Caco-2 (cell line): ENCODE data around the gene NAALADL2. TPM values are rescaled to one million over a fixed set of nuclear protein-coding genes. Genes with fewer than 3 reads are reported as not detected.

Experiments used
- BruUV-seq: library from RNA; stranded (reverse); fragments of 400-500 nt; replicated peaks from 2 replicates; lab custom pipeline; 2021; lab: Mats Ljungman, UMichigan
- CTCF ChIA-PET: fragments of 300-600 bp; sonication (Branson Sonifier 250); formaldehyde crosslinking; loops from one replicate; lab custom pipeline; 2022; ENCODE audit warnings: antibody characterized with exemption; lab: Charles Lee
- POLR2A ChIA-PET: fragments of 300-600 bp; sonication (Branson Sonifier 250); formaldehyde crosslinking; loops from one replicate; lab custom pipeline; 2022; ENCODE audit warnings: antibody characterized with exemption; lab: Charles Lee
- DNase-seq, 2 experiments: peaks; one replicate each; pipeline versions ENCODE4 v3.0.0 to v3.0.0-alpha.2; 2020 to 2022
- H3K27me3 ChIP-seq: replicated peaks from 2 replicates; pipeline ENCODE4 v1.6.0; 2011; ENCODE audit warnings: low read length; ENCODE audit not compliant: control insufficient read depth, insufficient read depth
- H3K36me3 ChIP-seq: 2 replicates; pipeline ENCODE4 v1.5.1; 2011; ENCODE audit warnings: low read length; ENCODE audit not compliant: control insufficient read depth, insufficient read depth
- H3K4me1 ChIP-seq: fragments of 250-450 bp; sonication (Bioruptor Pico); 2 replicates; pipeline ENCODE4 v1.5.1; 2020; ENCODE audit warnings: mild to moderate bottlenecking
- H3K4me3 ChIP-seq: 2 replicates; pipeline ENCODE4 v1.5.1; 2011; ENCODE audit warnings: low read depth, mild to moderate bottlenecking, control low read depth, low read length
- H3K9me3 ChIP-seq: fragments of 250-450 bp; sonication (Bioruptor Pico); 2 replicates; pipeline ENCODE4 v1.5.1; 2020; ENCODE audit warnings: mild to moderate bottlenecking, moderate library complexity
- H3K27ac Mint-ChIP-seq: one replicate; pipeline ENCODE4 v1.8.0; 2022; ENCODE audit warnings: mixed read lengths; ENCODE audit not compliant: unreplicated experiment
- H3K27me3 Mint-ChIP-seq: one replicate; pipeline ENCODE4 v1.8.0; 2022; ENCODE audit warnings: mixed read lengths; ENCODE audit not compliant: insufficient read depth, unreplicated experiment
- H3K36me3 Mint-ChIP-seq: one replicate; pipeline ENCODE4 v1.8.0; 2022; ENCODE audit warnings: mild to moderate bottlenecking, mixed read lengths; ENCODE audit not compliant: insufficient read depth, unreplicated experiment
- H3K4me1 Mint-ChIP-seq: one replicate; pipeline ENCODE4 v1.8.0; 2022; ENCODE audit warnings: low read depth, mixed read lengths; ENCODE audit not compliant: unreplicated experiment
- H3K4me3 Mint-ChIP-seq: one replicate; pipeline ENCODE4 v1.8.0; 2022; ENCODE audit warnings: mild to moderate bottlenecking, moderate library complexity, mixed read lengths; ENCODE audit not compliant: unreplicated experiment
- H3K9me3 Mint-ChIP-seq: one replicate; pipeline ENCODE4 v1.8.0; 2022; ENCODE audit warnings: mixed read lengths; ENCODE audit not compliant: unreplicated experiment
- intact Hi-C: fragments of 100-400 bp; cut with micrococcal nuclease; formaldehyde crosslinking; loops from one replicate; pipeline ENCODE4 v1.10.0; 2022; ENCODE audit not compliant: unreplicated experiment
- total RNA-seq: library from RNA; stranded (reverse); gene quantifications from 2 replicates; pipeline ENCODE4 v1.2.3, GENCODE V29; 2022
- TF ChIP-seq, protein P1 (sequence below), 2 experiments: fragments of 200-600 bp in 1 of 2; IDR thresholded peaks; 1 replicate in 1 of 2; 2 replicates in 1 of 2; pipeline versions ENCODE4 v1.5.1 to v1.8.0; 2011 to 2022; ENCODE audit warnings: antibody characterized with exemption in 1 of 2, control low read depth in 1 of 2, inconsistent platforms in 1 of 2, low read depth in 1 of 2, low read length in 1 of 2, mild to moderate bottlenecking in 1 of 2, moderate library complexity in 1 of 2; ENCODE audit not compliant: insufficient read depth in 1 of 2, severe bottlenecking in 1 of 2, unreplicated experiment in 1 of 2

NAALADL2 gene
- total RNA-seq, 1 experiment from 2014 or later: 4.4 TPM

DNA sequence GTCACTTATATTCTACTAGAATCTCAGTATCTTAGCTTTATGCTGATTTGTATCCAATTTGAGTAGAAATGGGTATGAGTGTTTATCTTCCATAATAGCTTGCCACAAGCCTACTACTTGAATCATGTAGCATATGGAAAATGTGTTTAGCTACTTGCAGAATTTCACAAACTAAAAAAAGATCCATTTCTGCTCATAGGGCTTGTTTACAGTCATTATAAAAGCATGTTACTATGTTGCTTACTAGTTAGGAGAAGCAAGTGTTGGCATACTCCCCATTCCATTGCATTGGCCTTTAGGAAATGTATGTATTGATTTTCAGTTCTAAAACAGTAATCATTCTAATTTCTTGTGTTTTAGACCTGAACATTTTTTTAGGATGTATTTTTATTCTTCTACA lies 939.2 kb downstream of the NAALADL2 start:
- Mint-ChIP-seq H3K27me3 (no peaks in the 10 kb centered on the region), H3K4me1 (no peaks in the 10 kb centered on the region), H3K4me3 (no peak overlapping the region), H3K36me3 (no peaks in the 10 kb centered on the region), H3K27ac (no peak overlapping the region), H3K9me3 (no peaks in the 10 kb centered on the region)
- no TSS peak for BruUV-seq
- no peaks in the 10 kb centered on the region for H3K4me1 ChIP-seq
- intact Hi-C loops: no loop called here
- H3K9me3 ChIP-seq: no peaks in the 10 kb centered on the region
- H3K36me3 ChIP-seq: no peaks in the 10 kb centered on the region
- H3K4me3 ChIP-seq: no peak overlapping the region
- DNase-seq: no peak
- no peaks in the 10 kb centered on the region for H3K27me3 ChIP-seq
- ChIA-PET CTCF (no interaction called here), POLR2A (no interaction called here)
- TF ChIP-seq, protein P1, sequence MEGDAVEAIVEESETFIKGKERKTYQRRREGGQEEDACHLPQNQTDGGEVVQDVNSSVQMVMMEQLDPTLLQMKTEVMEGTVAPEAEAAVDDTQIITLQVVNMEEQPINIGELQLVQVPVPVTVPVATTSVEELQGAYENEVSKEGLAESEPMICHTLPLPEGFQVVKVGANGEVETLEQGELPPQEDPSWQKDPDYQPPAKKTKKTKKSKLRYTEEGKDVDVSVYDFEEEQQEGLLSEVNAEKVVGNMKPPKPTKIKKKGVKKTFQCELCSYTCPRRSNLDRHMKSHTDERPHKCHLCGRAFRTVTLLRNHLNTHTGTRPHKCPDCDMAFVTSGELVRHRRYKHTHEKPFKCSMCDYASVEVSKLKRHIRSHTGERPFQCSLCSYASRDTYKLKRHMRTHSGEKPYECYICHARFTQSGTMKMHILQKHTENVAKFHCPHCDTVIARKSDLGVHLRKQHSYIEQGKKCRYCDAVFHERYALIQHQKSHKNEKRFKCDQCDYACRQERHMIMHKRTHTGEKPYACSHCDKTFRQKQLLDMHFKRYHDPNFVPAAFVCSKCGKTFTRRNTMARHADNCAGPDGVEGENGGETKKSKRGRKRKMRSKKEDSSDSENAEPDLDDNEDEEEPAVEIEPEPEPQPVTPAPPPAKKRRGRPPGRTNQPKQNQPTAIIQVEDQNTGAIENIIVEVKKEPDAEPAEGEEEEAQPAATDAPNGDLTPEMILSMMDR (IDR thresholded peaks at IDR 0.05; ENCODE audit: insufficient read depth in 1 of 2, low read depth in 1 of 2, low read length in 1 of 2, severe bottlenecking in 1 of 2, unreplicated experiment in 1 of 2): no peak

DNA sequence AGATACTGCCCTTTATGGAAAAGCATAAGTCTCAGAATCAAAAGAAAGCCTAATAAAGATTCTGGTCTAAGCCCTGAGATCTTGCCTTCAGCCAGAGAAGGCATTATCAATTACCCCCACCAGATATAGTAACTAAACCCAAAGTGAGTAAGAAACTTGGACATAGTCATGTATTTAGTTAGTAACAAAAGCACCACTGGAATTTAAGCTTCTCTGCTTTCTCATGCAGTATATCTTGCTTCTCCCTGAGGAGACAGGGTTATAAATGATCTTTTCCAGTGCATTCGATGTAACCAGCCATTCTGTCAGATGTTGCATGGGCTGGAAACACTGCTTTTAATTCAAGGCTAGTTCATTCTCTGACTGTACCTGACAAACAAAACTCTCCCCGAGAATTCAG lies 946.7 kb downstream of the NAALADL2 start:
- TF ChIP-seq, protein P1 (IDR thresholded peaks at IDR 0.05; ENCODE audit: insufficient read depth in 1 of 2, low read depth in 1 of 2, low read length in 1 of 2, severe bottlenecking in 1 of 2, unreplicated experiment in 1 of 2): no peak
- no peaks in the 10 kb centered on the region for H3K27me3 ChIP-seq
- BruUV-seq: no TSS peak
- no peak for DNase-seq
- intact Hi-C loops: no loop called here
- H3K4me3 ChIP-seq: no peak overlapping the region
- Mint-ChIP-seq H3K36me3 (no peaks in the 10 kb centered on the region), H3K27ac (no peak overlapping the region), H3K9me3 (no peaks in the 10 kb centered on the region), H3K27me3 (no peaks in the 10 kb centered on the region), H3K4me3 (no peak overlapping the region), H3K4me1 (no peaks in the 10 kb centered on the region)
- ChIA-PET POLR2A (no interaction called here), CTCF (no interaction called here)
- no peaks in the 10 kb centered on the region for H3K4me1 ChIP-seq
- H3K36me3 ChIP-seq: no peaks in the 10 kb centered on the region
- H3K9me3 ChIP-seq: no peaks in the 10 kb centered on the region

DNA sequence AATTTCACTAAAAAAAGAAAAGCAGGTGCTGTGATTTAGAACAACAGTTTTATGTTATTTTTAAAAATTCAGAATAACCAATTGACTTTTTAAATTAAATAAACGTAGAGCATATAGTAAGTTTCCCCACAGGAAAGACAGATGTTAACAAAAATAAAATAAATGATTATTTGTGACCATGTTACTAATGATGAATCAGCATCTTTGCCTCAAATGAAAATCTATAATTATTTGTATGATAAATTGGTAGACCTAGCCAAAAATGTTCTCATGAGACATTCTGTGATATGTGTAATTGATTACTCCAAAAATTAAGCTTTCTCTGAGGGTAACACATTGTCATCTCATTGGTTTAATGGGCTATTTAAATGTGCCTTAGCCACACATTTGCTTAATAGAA lies 948.0 kb downstream of the NAALADL2 start:
- Mint-ChIP-seq H3K4me3 (no peak overlapping the region), H3K9me3 (no peaks in the 10 kb centered on the region), H3K4me1 (no peaks in the 10 kb centered on the region), H3K27me3 (no peaks in the 10 kb centered on the region), H3K36me3 (no peaks in the 10 kb centered on the region), H3K27ac (no peak overlapping the region)
- H3K4me1 ChIP-seq: no peaks in the 10 kb centered on the region
- TF ChIP-seq, protein P1 (IDR thresholded peaks at IDR 0.05; ENCODE audit: insufficient read depth in 1 of 2, low read depth in 1 of 2, low read length in 1 of 2, severe bottlenecking in 1 of 2, unreplicated experiment in 1 of 2): no peak
- H3K4me3 ChIP-seq: no peak overlapping the region
- POLR2A ChIA-PET: no interaction called here
- H3K36me3 ChIP-seq: no peaks in the 10 kb centered on the region
- H3K27me3 ChIP-seq: no peaks in the 10 kb centered on the region
- CTCF ChIA-PET: no interaction called here
- H3K9me3 ChIP-seq: no peaks in the 10 kb centered on the region
- intact Hi-C loops: no loop called here
- no TSS peak for BruUV-seq
- no peak for DNase-seq
